Tibial nerve (tissue), 3 donors: ENCODE results near the gene MAML3.

Experiments used
- CTCF ChIP-seq, 5 experiments: fragments of 200-600 bp in 3 of 5; fragments of 450-650 bp in 2 of 5; sonication (generic) in 3 of 5; IDR thresholded peaks; one replicate each; pipeline ENCODE4 v1.5.1; 2016 to 2019; ENCODE audit warnings: antibody characterized with exemption in 5 of 5, mild to moderate bottlenecking in 3 of 5, moderate library complexity in 2 of 5
- POLR2A ChIP-seq, 2 donors: fragments of 450-650 bp; IDR thresholded peaks; one replicate each; pipeline ENCODE4 v1.6.1; 2017; ENCODE audit warnings: antibody characterized with exemption in 2 of 2, mild to moderate bottlenecking in 2 of 2, moderate library complexity in 2 of 2

- TF ChIP-seq CTCF (IDR thresholded peaks at IDR 0.05) (no peak), POLR2A (IDR thresholded peaks at IDR 0.05) (no peak)
Observed at GRCh38 chr4:139802931-139803330, 351.1 kb downstream of the MAML3 start.
